Cerebellar nuclear complex (tissue), 1 donor: Measurements from ENCODE around the gene FRMD5.

Experiments used
- DNase-seq, 2 experiments: peaks; one replicate each; lab custom pipeline; 2025; lab: John Stamatoyannopoulos, UW

FRMD5 gene

GRCh38 chr15:43974852-43975251, 220.2 kb downstream of the FRMD5 start:
- peak; percentile 25 to 69 for DNase-seq

DNA sequence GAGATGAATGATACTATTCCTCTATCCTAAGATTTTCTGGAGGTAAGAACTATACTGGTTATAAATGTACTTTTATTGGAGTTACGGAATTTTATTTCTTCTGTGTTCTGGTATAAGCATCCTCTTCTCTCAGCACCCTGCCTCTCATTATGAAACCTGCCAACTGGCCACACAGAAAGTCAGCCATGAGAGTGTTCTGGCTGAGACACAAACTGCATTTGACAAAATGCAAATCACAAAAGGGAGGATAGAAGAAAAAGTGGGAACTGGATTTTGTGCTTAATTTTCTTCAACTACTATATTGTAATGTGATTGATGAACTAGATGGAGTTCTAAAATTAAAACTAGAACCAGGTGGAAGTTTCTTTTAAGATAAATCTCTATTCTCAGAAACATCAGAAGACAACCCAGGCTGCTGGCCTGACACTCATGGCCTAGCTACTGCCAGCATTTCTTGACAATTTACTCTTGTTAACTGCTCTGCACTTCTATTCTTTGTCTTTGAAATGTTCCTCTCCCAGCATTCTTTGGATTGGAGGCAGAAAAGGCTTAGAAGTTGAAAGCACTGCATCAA, 225.2 kb downstream of the FRMD5 start:
- no peak for DNase-seq

DNA sequence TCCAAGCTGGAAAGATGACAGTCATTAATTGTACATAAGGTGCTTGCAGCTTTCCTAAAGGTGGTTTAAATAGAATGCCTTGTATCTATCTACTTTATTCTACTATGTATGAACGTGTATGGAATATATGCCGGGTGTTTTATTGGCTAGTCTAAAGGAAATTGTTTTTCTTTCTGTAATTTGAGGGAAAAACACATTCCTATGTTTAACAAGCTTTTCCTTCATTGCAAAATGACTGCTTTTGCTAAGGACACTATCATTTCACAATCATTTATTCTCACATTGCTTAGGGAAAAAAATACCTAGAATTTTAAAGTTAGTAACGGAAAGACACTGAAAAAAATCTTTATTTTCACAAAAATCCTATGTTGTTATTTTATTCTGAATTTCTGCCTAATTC, 226.5 kb downstream of the FRMD5 start:
- DNase-seq, result no peak

GRCh38 chr15:43966646-43967045, 228.4 kb downstream of the FRMD5 start:
- no peak for DNase-seq

- DNase-seq, result no peak
These were observed 236.2 kb downstream of the FRMD5 start for GRCh38 chr15:43958861-43959330.

GRCh38 chr15:43957724-43958123, 237.3 kb downstream of the FRMD5 start:
- no peak for DNase-seq

DNA sequence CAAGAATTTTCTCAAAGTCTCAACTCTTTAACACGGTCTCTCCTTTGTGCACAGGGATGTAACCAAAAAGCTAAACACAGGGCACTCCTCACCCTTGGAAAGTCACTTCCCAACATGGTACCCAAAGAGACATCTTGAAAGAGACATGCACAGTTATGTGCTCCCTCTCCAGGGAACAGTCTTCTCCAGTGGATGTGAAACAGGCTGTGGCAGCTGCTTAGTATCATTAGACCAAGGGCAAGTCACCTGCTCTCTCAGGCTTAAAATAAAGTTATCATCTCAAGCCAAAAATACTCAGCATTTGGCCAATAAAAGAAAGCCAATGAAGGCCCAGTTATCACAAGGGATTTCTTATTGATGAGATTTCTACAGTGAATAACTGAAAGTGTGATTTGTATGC, 239.9 kb downstream of the FRMD5 start:
- no peak for DNase-seq

DNA sequence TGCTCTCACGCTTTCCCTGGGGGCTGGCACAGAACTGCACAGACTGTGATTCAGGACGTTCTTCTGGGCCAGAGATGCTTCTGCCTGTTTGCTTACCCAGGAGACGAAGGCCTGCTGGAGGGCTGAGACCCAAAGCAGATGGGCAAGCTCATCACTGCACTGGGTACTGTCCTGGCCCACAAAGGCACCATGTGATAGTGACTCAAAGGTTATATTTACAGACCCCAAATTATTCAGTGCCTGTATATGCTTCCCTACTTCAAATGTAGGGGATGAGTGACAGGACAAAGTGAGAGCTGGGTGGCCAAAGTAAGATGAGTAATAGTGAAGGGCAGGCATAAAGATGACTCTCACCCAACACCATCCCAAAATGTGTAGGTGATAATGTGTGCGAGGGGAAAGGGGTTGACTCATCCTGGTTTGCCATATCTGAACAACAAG, 240.9 kb downstream of the FRMD5 start:
- DNase-seq, result no peak

DNA sequence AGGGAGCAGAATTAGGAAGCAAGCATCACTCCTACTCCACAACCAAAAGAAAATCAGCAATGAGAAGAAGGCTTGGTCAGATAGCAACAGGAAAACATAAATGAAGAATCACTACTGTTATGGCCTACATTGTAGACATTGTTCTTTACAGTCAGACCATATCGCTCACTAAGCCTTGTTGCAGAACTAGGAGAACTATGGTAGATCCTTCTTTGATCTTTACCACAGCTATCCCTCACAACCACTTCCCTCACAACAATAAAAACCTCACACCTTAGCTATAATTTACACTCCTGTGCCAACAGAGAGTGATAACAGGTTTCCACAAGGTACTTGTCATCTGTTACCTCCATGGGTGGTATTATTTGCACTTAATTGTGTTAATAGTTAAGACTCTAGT, 241.7 kb downstream of the FRMD5 start:
- DNase-seq, result no peak

- DNase-seq, result no peak
These were observed 244.5 kb downstream of the FRMD5 start for GRCh38 chr15:43950531-43950930.

- DNase-seq, result no peak
These were observed 246.3 kb downstream of the FRMD5 start for GRCh38 chr15:43948691-43949325.

- DNase-seq, result no peak
These were observed 251.6 kb downstream of the FRMD5 start for GRCh38 chr15:43943511-43943910.

DNA sequence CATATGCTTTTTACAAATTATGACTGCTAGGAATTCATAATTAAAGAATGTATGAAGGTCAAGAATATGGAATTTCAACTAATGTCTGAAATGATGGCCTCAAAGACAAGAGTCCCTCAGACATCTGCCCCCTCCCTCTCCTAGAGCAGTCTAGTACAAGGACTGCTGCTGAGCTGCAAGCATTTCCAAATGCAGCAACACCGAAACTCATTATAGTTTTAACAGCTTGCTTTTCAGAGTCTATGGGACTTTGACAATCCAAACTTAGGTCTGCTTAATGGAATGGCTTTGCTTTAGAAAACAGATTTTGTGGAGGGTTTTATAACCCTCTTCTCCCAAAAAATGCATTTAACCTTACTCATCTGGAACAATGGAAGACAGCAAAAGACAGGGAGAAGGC, 252.9 kb downstream of the FRMD5 start:
- no peak for DNase-seq

DNA sequence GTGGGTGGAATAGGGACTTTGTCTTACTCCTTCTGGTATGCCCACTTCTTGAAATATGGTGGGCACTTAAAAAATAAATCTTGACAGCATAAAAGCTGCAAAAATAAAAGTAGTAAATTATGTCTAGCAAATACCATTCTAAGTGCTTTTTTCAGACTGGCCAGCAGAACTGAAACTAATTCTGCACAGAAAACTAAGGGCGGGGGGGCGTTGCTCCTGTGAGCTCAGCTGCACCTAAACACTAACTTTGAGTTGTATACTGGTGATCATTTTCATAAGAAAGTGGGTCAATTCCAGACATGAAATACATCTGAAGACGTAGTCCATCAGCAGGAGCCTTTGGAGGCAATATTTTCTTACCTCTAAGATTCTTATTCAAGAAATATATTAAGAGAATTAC, 253.5 kb downstream of the FRMD5 start:
- DNase-seq, result no peak

DNA sequence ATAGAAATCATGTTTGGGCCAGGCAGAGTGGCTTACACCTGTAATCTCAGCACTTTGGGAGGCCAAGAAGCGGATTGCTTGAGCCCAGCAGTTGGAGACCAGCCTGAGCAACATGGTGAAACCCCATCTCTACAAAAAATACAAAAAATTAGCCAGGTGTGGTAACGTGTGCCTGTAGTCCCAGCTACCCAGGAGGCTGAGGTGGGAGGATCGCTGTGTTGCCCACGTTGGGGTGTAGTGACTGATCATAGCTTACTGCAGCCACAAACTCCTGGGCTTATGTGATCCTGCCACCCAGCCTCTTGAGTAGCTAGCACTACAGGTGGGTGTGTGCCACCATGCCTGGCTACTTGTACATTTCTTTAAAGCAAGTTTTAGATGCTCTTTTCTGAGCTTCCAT, 254.0 kb downstream of the FRMD5 start:
- DNase-seq, result no peak

DNA sequence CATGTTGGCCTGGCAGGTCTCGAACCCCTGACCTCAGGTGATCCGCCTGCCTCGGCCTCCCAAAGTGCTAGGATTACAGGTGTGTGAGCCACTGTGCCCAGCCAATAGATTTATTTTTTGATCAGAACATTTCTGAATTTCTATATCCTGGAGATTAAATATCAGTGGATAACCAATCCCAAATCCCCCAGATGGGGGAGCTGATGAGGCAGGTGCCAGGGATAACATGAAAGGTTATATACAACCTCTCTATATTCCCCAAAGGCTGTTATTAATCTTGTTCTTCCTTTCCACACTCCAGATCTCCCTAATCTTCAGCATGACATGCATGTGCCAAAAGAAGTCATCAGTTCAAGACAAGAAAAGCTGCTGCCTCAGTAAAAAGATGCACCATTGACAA, 256.0 kb downstream of the FRMD5 start:
- DNase-seq, result no peak

GRCh38 chr15:43934480-43934879, 260.6 kb downstream of the FRMD5 start:
- no peak for DNase-seq

DNA sequence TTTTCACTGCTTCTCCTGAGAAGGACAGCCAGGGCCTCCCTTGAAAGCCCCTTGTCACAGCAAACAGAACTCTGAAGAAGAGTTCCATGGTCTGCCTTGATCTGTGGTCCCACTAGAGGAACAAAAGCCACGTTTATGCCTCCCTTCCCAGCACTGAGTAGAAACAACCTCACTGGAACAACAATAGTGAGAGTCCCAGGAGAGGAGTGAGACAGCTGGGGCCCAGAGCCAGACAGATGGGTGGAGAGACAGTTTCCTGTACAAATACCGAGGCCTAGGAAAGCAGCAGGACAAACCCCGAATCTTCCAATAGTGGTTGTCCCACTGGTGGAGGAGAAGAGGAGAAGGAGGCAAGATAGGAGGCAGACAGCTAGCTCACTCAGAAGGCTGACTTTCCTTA, 262.2 kb downstream of the FRMD5 start:
- DNase-seq, result no peak

- no peak for DNase-seq
These were observed 263.2 kb downstream of the FRMD5 start for GRCh38 chr15:43931790-43932435.

- DNase-seq, result no peak
These were observed 264.0 kb downstream of the FRMD5 start for GRCh38 chr15:43931119-43931518.

GRCh38 chr15:43930556-43930955, 264.5 kb downstream of the FRMD5 start:
- DNase-seq, result peak; percentile 37 to 61

- DNase-seq, result no peak
These were observed 265.0 kb downstream of the FRMD5 start for GRCh38 chr15:43930079-43930478.

GRCh38 chr15:43928152-43928551, 266.9 kb downstream of the FRMD5 start:
- DNase-seq, result no peak
